Breast epithelium (tissue), 4 donors: ENCODE measurements around the gene IER2. TPM values are rescaled to one million over a fixed set of nuclear protein-coding genes. Genes with fewer than 3 reads are reported as not detected.

Experiments
- DNase-seq, 2 donors: peaks; one replicate each; pipeline ENCODE4 v3.0.0-alpha.2; 2019; ENCODE audit warnings: low spot score in 2 of 2
- H3K27ac ChIP-seq, 2 donors: fragments of 200-600 bp; sonication (generic) in 1 of 2; one replicate each; pipeline ENCODE4 v1.5.1; 2016 to 2019; ENCODE audit warnings: mild to moderate bottlenecking in 1 of 2
- H3K27me3 ChIP-seq, 2 donors: fragments of 200-600 bp; sonication (generic) in 1 of 2; one replicate each; pipeline versions ENCODE4 v1.5.1 to v1.6.0; 2017 to 2019; ENCODE audit warnings: control low read depth in 1 of 2, mild to moderate bottlenecking in 1 of 2
- H3K36me3 ChIP-seq: fragments of 200-600 bp; one replicate; pipeline ENCODE4 v1.5.1; 2019
- H3K4me1 ChIP-seq, 2 donors: fragments of 200-600 bp; sonication (generic); one replicate each; pipeline ENCODE4 v1.5.1; 2016 to 2019; ENCODE audit warnings: control low read depth in 1 of 2
- H3K4me3 ChIP-seq, 3 donors: fragments of 200-600 bp; sonication (generic); 1 replicate in 2 of 3; 2 replicates in 1 of 3; pipeline ENCODE4 v1.5.1; 2016 to 2019; ENCODE audit warnings: mild to moderate bottlenecking in 3 of 3, moderate library complexity in 2 of 3
- H3K9me3 ChIP-seq, 2 donors: fragments of 200-600 bp; sonication (generic) in 1 of 2; one replicate each; pipeline ENCODE4 v1.5.1; 2016 to 2019; ENCODE audit warnings: control low read depth in 1 of 2
- POLR2A ChIP-seq: fragments of 450-650 bp; IDR thresholded peaks from one replicate; pipeline ENCODE4 v1.6.1; 2016; ENCODE audit warnings: antibody characterized with exemption, mild to moderate bottlenecking, moderate library complexity
- POLR2AphosphoS5 ChIP-seq, 3 donors: sonication (generic); formaldehyde crosslinking; IDR thresholded peaks; one replicate each; pipeline ENCODE4 v1.6.1; 2017; ENCODE audit warnings: antibody characterized with exemption in 3 of 3
- intact Hi-C: fragments of 100-400 bp; cut with DNase I; formaldehyde crosslinking; loops from one replicate; pipeline ENCODE4 v1.15.1; 2023; ENCODE audit warnings: low total_unique reads
- total RNA-seq, 3 donors: library from RNA; depleted of rRNA; stranded (reverse); fragments of >200 nt; gene quantifications; one replicate each; pipeline ENCODE4 v1.1.0, GENCODE V29; 2016
- TF ChIP-seq, protein P1 (sequence below), 3 donors: fragments of 450-650 bp; IDR thresholded peaks; one replicate each; pipeline ENCODE4 v1.5.1; 2016 to 2017; ENCODE audit warnings: antibody characterized with exemption in 3 of 3, mild to moderate bottlenecking in 3 of 3, moderate library complexity in 3 of 3

Gene IER2
- total RNA-seq, 3 donors from 2014 or later: 20.6 to 146 (median 79.6) TPM

GRCh38 chr19:13130886-13131490 lies 19.2 kb upstream of the IER2 start:
- no peak for DNase-seq
- no peaks in the 10 kb centered on the region for H3K36me3 ChIP-seq
- TF ChIP-seq, protein P1, sequence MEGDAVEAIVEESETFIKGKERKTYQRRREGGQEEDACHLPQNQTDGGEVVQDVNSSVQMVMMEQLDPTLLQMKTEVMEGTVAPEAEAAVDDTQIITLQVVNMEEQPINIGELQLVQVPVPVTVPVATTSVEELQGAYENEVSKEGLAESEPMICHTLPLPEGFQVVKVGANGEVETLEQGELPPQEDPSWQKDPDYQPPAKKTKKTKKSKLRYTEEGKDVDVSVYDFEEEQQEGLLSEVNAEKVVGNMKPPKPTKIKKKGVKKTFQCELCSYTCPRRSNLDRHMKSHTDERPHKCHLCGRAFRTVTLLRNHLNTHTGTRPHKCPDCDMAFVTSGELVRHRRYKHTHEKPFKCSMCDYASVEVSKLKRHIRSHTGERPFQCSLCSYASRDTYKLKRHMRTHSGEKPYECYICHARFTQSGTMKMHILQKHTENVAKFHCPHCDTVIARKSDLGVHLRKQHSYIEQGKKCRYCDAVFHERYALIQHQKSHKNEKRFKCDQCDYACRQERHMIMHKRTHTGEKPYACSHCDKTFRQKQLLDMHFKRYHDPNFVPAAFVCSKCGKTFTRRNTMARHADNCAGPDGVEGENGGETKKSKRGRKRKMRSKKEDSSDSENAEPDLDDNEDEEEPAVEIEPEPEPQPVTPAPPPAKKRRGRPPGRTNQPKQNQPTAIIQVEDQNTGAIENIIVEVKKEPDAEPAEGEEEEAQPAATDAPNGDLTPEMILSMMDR (IDR thresholded peaks at IDR 0.05): no peak
- TF ChIP-seq POLR2A (no peak), POLR2AphosphoS5 (IDR thresholded peaks at IDR 0.05) (no peak)
- no peak overlapping the region for H3K4me3 ChIP-seq
- H3K9me3 ChIP-seq: no peaks in the 10 kb centered on the region
- peak overlapping the region in 1 of 2 donors; percentile 60 for H3K27ac ChIP-seq
- H3K4me1 ChIP-seq: no peaks in the 10 kb centered on the region
- no peaks in the 10 kb centered on the region for H3K27me3 ChIP-seq
- intact Hi-C loops: no loop called here

- Histone ChIP-seq H3K9me3 (no peaks in the 10 kb centered on the region), H3K27me3 (no peaks in the 10 kb centered on the region), H3K27ac (peak overlapping the region; percentile 60 to 62), H3K4me1 (no peaks in the 10 kb centered on the region), H3K36me3 (no peaks in the 10 kb centered on the region), H3K4me3 (no peak overlapping the region)
- DNase-seq: no peak
- TF ChIP-seq POLR2A: no peak
- TF ChIP-seq POLR2AphosphoS5 (IDR thresholded peaks at IDR 0.05): no peak
- TF ChIP-seq, protein P1 (IDR thresholded peaks at IDR 0.05): no peak
- intact Hi-C loops: no loop called here
Measured at GRCh38 chr19:13132471-13133180, 17.6 kb upstream of the IER2 start.

DNA sequence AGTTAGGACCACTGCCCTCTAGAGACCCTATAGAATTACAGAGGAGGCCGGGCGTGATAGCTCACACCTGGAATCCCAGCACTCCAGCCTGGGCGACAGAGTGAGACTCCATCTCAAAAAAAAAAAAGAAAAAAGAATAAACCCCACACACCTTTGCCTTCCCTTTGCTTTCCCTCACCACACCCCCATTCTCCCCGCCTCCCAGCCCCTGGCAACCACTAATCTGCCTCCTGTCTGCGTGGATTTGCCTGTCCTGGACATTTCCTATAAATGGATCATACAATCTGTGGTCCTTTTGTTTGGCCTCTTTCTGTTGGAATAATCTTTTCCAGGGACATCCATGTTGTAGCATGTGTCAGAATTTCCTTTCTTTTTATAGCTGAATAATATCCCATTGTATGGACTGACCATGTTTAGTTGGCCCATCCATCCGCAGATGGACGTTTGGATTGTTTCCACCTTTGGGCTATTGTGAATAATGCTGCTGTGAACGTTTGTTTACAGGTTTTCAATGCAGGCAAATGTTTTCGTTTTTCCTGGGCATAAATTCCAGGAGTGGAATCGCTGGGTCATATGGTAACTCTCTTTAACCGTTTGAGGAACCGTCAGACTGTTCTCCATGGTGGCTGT lies 16.9 kb upstream of the IER2 start:
- DNase-seq: no peak
- TF ChIP-seq, protein P1 (IDR thresholded peaks at IDR 0.05): no peak
- TF ChIP-seq POLR2AphosphoS5 (IDR thresholded peaks at IDR 0.05) (no peak), POLR2A (no peak)
- intact Hi-C loops: no loop called here
- Histone ChIP-seq H3K36me3 (no peaks in the 10 kb centered on the region), H3K9me3 (no peaks in the 10 kb centered on the region), H3K27me3 (no peaks in the 10 kb centered on the region), H3K4me3 (no peak overlapping the region), H3K4me1 (no peaks in the 10 kb centered on the region), H3K27ac (peak overlapping the region; percentile 60 to 62)

DNA sequence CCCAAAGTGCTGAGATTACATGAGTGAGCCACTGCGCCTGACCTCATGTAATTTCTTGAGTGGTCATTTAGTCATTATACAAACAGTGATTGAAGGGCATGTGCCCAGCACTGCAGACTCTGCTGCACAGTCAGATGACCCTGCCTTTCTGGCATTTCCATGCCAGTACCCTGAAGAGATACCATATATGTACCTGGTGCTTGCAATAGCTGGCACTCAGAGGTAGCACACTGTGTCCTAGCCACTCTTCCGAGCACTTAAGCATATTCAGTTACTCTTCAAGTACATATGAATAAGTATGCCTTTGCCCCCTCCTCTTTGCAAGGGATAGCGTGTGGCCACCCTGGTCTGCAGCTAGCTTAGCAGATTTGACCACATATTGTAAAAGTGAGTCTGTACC lies 15.6 kb upstream of the IER2 start:
- intact Hi-C loops: no loop called here
- no peak for DNase-seq
- Histone ChIP-seq H3K4me1 (no peaks in the 10 kb centered on the region), H3K27me3 (no peaks in the 10 kb centered on the region), H3K9me3 (no peaks in the 10 kb centered on the region), H3K4me3 (peak overlapping the region in 1 of 3 donors; percentile 30), H3K36me3 (peaks cover 5% of the 10 kb centered on the region), H3K27ac (peak overlapping the region in 1 of 2 donors; percentile 23)
- TF ChIP-seq, protein P1 (IDR thresholded peaks at IDR 0.05): no peak
- TF ChIP-seq POLR2A (no peak), POLR2AphosphoS5 (IDR thresholded peaks at IDR 0.05) (no peak)
